EL (cell line): ENCODE measurements around the gene CEP20.

ENCODE experiments used
- DNase-seq: peaks from one replicate; pipeline ENCODE4 v3.0.0-alpha.2; 2016

The CEP20 gene

DNA sequence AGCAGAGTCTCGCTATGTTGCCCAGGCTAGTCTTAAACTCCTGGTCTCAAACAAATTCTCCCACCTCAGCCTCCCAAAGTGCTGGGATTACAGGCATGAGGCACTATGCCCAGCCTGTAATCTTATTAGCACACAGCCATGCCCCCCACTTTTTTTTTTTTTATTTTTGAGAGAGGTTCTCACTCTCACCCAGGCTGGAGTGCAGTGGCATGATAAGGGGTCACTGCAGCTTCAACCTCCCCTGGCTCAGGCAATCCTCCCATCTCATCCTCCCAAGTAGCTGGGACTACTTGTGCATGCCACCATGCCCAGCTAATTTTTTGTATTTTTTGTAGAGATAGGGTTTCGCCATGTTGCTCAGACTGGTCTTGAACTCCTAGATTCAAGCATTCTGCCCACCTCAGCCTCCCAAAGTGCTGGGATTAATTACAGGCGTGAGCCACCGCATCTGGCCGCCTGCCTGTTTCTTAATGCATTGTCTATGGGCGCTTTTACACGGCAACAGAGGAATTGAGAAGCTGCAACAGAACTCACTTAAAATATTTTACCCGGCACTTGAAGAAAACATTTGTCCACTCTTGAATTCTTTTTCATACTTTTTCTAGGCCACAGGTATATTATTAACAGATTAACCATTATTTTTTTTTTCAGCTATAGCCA, 8.8 kb upstream of the CEP20 start:
- DNase-seq, result no peak

DNA sequence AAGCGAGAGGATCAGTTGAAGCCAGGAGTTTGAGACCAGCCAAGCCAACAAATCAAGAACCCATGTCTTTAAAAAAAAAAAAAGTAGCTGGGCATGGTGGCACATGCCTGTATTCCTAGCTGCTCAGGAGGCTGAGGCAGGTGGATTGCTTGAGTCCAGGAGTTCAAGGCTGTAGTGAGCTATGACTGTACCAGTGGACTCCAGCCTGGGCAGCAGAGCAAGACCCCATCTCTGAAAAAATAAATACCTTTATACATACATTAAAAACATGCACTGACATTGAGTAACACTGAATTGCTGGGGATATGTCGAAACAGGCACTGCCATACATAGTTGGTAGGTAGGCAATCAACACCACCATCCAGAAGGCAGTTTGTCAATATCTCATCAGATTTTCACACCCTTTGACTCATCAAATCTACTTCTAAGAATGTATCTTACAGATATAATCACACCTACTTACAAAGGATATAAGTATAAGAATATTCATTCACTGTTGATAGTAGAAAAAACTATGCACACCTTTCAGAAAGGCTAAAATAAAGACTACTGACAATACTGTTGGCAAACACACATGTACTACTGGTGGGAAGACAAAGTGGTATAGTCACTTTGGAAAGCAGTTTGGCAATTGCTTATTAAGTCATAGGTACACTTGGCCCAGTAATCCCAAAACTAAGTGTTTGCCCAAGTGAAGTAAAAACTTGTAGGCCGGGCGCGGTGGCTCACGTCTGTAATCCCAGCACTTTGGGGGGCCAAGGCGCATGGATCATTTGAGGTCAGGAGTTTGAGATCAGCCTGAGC, 6.4 kb upstream of the CEP20 start:
- no peak for DNase-seq

DNA sequence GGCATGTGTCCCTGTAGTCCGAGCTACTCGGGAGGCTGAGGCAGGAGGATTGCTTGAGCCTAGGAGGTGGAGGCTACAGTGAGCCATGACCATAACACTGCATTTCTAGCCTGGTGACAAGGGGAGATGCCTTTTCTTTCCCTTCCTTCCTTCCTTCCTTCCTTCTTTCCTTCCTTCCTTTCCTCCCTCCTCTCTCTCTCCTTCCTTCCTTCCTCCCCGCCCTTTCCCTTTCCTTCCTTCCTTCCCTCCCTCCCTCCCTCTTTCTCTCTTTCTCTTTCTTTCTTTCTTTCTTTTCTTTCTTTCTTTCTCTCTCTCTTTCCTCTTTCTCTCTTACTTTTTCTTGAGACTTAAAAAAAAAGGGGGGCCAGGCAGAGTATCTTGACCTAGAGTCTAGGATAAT, 3.1 kb upstream of the CEP20 start:
- no peak for DNase-seq

DNA sequence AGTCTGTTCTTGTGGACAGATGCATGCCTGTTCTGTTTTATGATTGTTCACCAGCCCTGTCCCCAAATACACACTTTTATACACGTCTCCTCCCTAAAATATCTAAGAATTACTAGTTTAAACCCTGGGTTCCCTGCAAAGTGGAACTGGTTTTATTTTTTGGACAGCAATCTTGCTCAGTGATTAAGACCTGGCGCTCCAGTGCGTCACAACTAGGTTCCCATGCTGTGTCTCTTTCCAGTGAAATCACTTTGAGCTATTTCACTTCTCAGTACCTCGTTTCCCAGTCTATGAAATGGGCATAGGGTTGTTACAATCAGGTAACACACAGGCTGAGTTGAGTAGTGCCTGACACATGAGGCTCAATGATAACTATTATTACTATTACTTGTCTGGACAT, 1.1 kb downstream of the CEP20 start:
- DNase-seq, result no peak

DNA sequence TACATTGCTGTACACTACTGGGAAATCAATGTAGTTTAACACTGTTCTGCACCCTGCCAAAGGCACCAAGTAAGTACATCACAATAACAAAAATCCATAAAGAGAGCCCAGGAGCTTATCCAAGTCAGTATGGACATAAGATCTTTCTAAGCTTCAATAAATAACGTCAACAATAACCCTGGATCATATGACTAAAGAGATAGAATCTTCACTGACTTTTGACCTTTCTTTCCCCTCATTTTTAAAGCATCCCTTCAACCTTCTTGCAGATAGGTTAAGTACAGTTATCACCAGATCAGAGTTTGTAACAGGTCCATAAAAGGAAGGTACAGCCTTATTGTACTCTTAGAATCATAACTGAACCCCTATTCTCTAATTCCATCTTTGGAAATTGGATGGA, 2.3 kb downstream of the CEP20 start:
- no peak for DNase-seq

DNA sequence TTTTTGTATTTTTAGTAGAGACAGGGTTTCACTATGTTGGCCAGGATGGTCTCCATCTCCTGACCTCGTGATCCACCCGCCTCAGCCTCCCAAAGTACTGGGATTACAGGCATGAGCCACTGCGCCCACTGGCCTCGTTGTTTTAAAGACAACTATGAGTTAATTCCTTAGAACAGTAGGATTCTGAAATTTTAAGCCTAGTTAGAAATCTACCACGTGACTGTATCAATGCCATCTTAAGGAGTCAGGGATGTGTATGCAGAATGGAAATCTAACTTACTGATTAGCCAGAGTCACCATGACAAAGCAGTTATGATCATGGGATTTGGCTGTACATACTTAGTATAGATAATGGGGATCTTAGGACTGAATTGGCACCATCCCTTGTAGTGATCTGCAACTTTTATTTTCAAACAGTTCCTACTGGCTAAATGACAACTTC, 2.8 kb downstream of the CEP20 start:
- no peak for DNase-seq

DNA sequence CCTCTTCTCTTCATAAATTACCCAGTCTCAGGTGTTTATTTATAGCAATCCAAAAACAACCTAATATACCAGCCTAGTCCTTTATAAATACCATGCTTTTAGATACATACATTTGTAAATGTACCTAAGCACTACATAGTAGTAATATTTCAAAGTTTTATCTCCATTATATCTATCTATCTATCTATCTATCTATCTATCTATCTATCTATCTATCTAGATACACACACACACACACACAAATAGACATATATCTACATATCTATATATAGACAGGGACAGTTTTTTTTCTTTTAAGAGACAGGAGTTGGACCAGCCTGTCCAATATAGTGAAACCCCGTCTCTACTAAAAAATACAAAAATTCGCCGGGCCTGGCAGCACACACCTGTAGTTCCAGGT, 5.8 kb downstream of the CEP20 start:
- DNase-seq, result no peak

DNA sequence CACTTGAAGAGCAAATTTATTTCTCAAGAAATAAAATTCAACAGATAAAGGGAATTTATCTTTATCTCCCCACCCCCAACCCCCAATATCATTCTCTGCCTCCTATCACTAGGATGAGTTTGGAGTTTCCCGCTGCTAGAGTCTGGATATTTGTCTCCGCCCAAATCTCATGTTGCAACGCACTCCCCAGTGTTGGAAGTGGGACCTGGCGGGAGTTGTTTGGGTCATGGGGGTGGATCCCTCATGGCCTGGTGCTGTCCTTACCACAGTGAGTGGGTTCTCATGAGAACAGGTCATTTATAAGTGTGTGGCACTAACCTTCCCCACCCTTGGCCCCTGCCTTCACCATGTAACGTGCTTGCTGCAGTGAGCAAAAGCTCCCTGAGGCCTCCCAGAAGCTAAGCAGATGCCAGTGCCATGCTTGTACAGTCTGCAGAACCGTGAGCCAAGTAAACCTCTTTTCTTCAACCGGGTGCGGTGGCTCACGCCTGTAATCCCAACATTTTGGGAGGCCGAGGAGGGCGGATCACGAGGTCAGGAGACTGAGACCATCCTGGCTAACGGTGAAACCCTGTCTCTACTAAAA, 6.5 kb downstream of the CEP20 start:
- DNase-seq, result no peak

DNA sequence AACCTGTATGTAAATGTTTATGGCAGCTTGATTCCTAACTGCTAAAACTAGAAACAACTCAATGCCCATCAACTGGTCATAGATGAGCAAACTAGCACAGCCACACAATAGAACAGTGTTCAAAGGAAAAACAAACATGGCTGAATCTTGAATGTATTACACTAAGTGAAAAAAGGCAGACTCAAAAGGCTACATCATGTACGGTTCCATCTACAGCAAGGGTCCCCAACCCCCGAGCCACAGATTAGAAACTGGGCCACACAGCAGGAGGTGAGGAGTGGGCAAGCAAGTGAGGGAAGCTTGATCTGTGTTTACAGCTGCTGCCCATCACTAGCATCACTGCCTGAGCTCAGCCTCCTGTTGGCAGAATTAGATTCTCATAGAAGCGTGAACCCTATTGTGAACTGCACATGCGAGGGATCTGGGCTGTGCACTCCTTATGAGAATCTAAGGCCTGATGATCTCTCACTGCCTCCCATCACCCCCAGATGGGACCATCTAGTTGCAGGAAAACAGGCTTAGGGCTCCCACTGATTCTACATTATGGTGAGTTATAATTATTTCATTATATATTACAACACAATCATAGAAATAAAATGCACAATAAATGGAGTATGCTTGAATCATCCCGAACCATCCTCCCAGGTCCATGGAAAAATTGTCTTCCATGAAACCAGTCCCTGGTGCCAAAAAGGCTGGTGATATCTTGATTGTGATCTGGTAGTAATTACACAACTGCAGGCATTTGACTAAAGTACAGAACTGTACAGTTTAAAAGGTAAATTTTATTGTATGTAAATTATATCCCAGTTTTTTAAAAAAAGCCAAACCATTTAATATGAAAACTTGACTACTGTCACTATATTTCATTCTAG, 7.7 kb downstream of the CEP20 start:
- no peak for DNase-seq

DNA sequence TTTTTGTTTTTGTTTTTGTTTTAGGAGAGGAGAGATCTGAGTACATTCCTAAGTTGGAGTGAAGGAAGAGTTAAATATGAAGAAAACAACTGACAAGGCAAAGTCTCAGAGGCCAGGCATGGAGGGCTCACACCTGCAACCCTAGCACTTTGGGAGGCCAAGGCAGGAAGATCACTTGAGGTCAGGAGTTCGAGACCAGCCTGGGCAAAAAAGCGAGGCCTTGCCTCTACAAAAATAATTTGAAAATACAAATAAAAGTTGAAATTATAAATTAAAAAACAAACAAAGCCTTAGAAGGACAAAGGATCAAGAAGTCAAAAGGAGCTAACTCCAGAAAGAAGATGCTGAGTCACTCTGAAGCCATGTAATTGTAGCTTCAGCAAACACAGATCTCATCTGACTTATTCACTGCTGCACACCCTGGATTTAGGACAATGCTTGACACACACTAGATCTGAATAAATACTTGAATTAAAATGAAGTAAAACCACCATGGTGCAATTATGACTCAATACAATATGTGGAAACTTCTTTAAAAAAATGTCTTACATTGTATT, 9.1 kb downstream of the CEP20 start:
- peak; percentile 75 for DNase-seq

DNA sequence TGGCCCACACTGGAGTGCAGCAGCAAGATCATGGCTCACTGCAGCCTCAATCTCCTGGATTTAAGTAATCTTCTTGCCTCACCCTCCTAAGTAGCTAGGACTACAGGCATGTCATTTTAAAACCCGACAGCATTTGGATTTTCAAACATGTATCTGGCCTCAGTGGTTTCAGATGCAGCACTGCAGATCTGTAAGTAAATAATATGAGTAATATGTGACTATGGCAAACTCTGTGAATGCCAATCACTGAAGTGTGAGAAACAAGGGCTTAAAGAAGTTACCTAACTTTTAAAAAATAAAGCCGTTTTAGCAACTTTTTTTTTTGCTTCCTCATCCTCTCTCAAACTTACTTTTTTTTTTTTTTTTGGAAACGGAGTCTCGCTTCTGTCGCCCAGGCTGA, 11.9 kb downstream of the CEP20 start:
- DNase-seq, result no peak

DNA sequence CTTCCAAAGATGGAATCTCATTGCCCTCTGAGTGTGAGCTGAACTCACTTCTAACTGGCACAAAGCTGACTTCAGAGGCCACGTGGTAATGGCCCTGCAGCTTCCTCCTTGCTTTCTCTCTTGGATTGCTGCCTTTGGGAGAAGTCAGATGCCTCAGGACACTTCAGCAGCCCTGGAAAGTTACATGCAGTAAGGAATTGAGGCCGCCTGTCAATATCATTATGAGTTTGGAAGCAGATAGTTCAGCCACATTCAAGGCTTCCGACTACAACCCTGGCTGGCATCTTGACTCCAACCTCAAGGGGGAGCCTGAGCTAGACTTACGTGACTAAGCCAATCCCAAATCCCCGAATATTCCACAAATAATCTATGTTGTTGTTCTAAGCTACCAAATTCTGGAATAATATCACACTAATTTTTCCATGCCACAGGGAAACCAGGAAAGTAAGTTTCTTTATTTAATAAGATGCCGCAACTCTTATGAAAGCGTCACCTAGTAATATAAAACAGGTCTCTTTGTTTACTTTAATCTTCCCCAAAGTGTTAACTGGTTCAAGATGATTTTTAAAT, 13.6 kb downstream of the CEP20 start:
- DNase-seq, result peak; percentile 56

DNA sequence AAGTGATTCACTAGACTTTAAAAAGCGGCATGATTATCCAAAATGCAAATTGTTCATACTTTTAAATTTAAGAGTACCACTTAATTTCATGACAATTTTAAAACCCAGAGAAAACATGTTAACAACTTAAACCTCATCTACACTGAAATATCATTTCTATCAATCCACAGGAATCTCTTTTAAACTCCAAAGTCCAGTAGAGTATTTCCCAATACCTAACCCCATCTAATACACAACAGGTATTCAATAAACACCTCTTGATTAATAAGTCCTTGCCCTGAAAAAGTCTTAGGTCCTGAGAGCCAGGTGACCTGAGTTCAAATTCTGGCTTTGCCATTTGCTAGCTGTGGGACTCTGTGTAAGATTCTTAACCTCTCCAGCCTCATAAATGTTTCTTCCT, 14.7 kb downstream of the CEP20 start:
- DNase-seq, result no peak

DNA sequence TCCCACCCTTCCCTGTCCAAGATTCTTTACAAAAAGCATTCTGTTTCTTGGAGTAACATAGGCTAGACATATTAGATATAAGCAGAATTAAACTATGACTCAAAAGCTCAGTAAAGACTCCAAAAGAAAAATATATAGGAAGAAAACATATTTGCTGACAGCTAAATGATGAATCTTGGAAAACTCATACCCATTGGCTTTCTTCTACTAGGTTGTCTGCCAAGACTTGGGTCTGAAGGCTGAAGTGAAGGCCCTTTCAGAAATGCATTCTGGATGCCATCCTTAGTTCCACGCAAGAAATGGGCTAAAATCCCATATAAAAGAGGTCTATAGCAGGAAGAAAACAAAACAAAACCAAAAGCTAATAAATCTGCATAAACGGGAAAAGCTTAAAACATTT, 15.1 kb downstream of the CEP20 start:
- no peak for DNase-seq

DNA sequence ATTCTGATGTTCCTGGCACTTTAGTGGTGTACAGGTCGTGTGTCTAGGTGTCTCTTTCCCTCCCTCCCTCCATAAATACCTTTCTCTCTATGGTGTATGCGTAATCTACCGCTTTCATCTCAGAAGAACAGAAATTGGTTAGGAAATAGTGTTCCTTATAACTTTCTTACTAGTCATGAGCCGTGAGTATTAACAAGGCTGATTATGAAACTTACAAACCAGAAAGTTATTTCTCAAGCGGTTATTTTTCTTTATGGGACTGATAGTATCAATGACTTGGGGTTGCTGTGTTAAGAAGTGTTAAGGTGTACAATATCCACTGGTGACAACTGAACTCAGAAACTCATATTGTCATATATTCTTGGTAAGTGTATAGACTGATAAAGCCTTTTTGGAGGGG, 18.4 kb downstream of the CEP20 start:
- no peak for DNase-seq

DNA sequence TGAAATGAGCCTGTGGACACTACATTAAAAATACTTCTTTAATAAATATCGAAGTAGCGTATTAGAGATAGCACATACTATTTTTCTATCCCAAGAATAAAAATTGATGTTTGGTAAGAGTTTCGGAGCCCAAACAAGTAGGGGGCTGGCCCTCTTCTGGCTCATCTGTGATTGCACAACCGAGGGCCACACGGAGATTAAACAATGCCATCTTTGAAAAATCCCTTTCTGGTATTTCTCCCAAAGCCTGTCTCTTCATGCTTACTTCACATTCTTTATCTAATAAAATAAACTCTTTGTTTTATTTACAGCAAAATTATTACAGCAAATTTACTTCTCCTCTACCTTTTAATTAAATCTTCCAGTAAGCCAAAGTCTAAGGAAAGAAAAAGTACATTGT, 22.0 kb downstream of the CEP20 start:
- no peak for DNase-seq

DNA sequence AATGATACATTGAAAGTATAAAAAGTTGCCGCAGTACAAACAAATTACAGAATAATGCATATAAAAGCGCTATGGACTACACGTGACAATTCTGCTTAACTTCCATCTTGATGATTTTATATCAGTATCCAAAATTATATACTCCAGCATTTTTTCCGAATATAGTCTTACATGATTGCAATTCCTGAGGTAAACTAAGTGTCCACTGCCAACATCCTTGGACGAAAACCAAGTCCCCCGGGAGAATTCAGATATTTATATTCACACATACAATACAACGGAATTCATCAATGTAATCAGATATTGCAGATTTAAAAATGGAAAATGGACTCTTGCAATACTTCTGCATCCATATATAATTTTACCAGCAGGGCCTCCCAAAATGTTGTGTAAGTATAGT, 22.7 kb downstream of the CEP20 start:
- DNase-seq, result no peak

DNA sequence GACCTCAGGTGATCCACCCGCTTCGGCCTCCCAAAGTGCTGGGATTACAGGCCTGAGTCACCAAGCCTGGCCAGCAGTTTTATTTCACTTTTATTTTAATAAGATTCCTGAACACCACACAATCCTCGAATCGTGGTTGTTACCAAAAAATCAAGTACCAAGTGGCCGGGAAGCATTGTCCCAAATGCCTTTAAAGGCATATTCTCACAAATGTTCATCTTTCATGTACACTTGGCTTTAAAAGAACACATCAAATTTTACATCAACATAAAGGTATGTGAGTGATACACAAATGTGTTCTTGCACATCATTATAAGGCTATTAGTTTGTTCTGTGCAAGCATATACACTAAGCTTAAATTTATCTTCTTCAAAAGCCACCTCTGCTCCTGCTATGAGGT, 23.5 kb downstream of the CEP20 start:
- no peak for DNase-seq

DNA sequence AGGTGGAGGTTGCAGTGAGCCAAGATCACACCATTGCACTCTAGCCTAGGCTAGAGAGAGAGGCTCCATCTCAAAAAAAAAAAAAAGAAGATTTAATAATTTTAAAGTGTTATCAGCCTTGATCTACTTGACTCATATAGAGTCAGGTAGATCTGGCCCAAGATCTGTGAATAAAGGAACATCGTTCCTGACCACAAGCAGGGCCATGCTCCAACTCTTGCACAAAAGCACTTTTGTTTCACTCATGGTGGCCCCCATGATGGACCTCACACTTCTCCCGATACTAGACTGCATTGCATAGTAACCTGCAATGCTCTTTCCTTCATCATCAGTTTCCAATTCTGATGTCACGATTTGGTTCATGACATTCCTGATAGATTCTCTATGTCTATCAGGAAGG, 26.4 kb downstream of the CEP20 start:
- no peak for DNase-seq

DNA sequence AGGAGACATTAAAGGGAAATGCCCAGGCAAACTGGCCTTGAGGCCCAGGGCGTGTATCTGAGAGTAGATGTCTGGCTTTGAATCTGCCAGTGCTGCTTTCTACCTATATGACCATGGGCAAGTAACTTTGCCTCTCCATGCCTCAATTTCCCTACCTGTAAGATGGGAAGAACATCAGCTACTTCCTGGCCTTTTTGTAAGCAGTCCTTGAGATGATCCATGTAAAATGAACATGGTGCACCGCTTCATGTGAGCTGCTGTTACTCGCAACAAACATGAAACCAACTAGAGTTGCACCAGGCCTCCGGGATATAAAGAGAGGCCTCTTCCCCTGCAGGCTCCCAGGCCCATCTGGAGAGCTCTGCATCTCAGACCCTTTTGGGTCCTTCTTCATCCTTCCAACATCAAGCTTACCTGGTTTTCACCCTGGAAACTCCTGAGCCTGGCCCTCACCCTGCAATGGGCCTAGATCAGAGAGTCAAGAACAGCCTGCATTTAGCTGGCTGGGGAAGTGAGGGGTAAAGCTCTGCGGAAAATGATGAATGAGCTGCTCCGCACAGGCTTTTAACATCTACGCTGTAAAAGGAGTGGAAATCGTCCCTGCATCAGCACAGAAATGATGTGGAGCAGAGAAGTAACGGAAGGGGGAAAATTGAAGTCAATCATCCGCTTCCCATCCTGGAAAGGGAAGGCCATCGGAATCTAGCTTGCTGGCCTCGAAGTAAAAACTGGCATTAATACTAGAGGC, 29.3 kb downstream of the CEP20 start:
- no peak for DNase-seq

DNA sequence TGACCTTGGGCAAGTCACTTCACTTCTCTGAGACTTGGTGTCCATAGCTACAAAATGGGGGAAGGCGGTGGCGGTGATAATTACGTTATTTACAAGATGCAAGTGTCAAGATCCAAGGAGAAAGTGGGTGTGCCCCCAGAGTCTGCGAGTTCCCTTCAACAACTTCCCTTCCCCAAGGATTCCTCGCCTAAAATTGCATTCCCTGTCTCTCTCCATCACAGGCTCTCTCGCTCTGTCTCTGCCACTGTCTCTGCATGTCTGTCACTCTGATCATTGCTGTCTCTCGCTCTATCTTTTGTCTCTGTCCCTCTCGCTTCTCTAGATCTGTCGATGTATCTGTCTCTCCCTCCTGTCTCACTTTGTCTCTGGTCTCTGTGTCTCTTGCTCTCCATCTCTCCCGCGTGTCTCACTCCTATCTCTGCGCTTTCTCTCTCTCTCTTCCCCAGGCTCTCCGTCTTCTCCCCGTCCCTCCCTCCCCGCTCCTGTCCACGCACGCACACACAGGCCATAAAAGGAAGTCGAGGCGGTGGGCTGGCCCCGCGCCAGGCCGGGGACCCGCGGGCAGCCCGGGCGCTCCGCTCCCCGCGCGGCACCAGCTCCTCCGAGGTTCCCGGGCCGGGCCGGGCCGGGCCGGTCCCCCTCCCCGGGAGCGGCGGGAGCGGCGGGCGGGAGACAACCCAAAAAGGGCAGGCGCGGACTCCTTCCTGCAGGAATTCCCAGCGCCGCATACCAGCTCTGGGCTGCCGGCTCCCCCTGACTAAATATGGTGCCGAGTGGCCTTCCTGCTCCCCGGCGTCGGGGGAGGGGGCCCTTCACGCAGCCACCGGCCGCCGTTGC, 30.5 kb downstream of the CEP20 start:
- peak; percentile 39 for DNase-seq
